OCI-LY7 (cell line): ENCODE data around the gene AR. TPM values are rescaled to one million over a fixed set of nuclear protein-coding genes. Genes with fewer than 3 reads are reported as not detected.
A peak's percentile ranks its signal among the peaks of the same experiment; 100 is the strongest.

Source experiments
- Bru-seq: library from RNA; stranded (reverse); fragments of 400-500 nt; gene quantifications from one replicate; lab custom pipeline; 2021; lab: Mats Ljungman, UMichigan
- BruChase-seq, 2 experiments: library from RNA; stranded (reverse); fragments of 400-500 nt; gene quantifications; one replicate each; lab custom pipeline; 2021; lab: Mats Ljungman, UMichigan
- BruUV-seq: library from RNA; stranded (reverse); fragments of 400-500 nt; replicated peaks from 2 replicates; lab custom pipeline; 2021; lab: Mats Ljungman, UMichigan
- CTCF ChIA-PET: fragments of 300-600 bp; sonication (Branson Sonifier 250); formaldehyde crosslinking; loops from one replicate; lab custom pipeline; 2022; ENCODE audit warnings: antibody characterized with exemption; ENCODE audit not compliant: unreplicated experiment; lab: Charles Lee
- POLR2A ChIA-PET: fragments of 300-600 bp; sonication (Branson Sonifier 250); formaldehyde crosslinking; loops from one replicate; lab custom pipeline; 2022; ENCODE audit warnings: antibody characterized with exemption; lab: Charles Lee
- DNase-seq: peaks from one replicate; pipeline ENCODE4 v3.0.0-alpha.2; 2015; ENCODE audit warnings: low spot score
- H2AFZ ChIP-seq: fragments of 200-600 bp; sonication (generic), shearing (Covaris generic); 2 replicates; pipeline ENCODE4 v1.6.1; 2014; ENCODE audit warnings: mild to moderate bottlenecking, antibody characterized with exemption, low read length, moderate library complexity
- H3K27ac ChIP-seq: fragments of 200-600 bp; sonication (generic); 2 replicates; pipeline ENCODE4 v1.5.1; 2014; ENCODE audit warnings: mixed run types, low read depth, mild to moderate bottlenecking, moderate library complexity, low read length, inconsistent platforms; ENCODE audit not compliant: poor library complexity, severe bottlenecking
- H3K36me3 ChIP-seq: fragments of 200-600 bp; sonication (generic); 2 replicates; pipeline ENCODE4 v1.6.1; 2014; ENCODE audit warnings: mild to moderate bottlenecking, antibody characterized with exemption, low read length, moderate library complexity, mixed read lengths; ENCODE audit not compliant: insufficient read depth
- H3K4me1 ChIP-seq: fragments of 200-600 bp; sonication (generic); 2 replicates; pipeline ENCODE4 v1.5.1; 2014; ENCODE audit warnings: mild to moderate bottlenecking, low read length; ENCODE audit not compliant: insufficient read depth, poor library complexity, severe bottlenecking
- H3K4me2 ChIP-seq: fragments of 200-600 bp; sonication (generic); 2 replicates; pipeline ENCODE4 v1.6.1; 2014; ENCODE audit warnings: mild to moderate bottlenecking, low read length
- H3K4me3 ChIP-seq: fragments of 200-600 bp; sonication (generic); 2 replicates; pipeline ENCODE4 v1.5.1; 2014; ENCODE audit warnings: mild to moderate bottlenecking, low read depth, low read length; ENCODE audit not compliant: poor library complexity, severe bottlenecking
- H3K79me2 ChIP-seq: fragments of 200-600 bp; sonication (generic); 2 replicates; pipeline ENCODE4 v1.6.1; 2016; ENCODE audit warnings: low read depth, mild to moderate bottlenecking, low read length, moderate library complexity, mixed read lengths; ENCODE audit not compliant: insufficient read depth
- H3K9me2 ChIP-seq: fragments of 200-600 bp; sonication (generic); 2 replicates; pipeline ENCODE4 v1.6.1; 2016; ENCODE audit warnings: mild to moderate bottlenecking, low read length, mixed read lengths; ENCODE audit not compliant: insufficient read depth
- H3K9me3 ChIP-seq: fragments of 200-600 bp; sonication (generic); 2 replicates; pipeline ENCODE4 v1.6.1; 2014; ENCODE audit warnings: mild to moderate bottlenecking, mixed run types, low read length, mixed read lengths
- H4K20me1 ChIP-seq: fragments of 200-600 bp; sonication (generic); 2 replicates; pipeline ENCODE4 v1.6.1; 2014; ENCODE audit warnings: mild to moderate bottlenecking, antibody characterized with exemption, low read length, moderate library complexity, mixed read lengths; ENCODE audit not compliant: insufficient read depth
- CTCF ChIP-seq: fragments of 200-600 bp; sonication (generic); conservative IDR thresholded peaks from 2 replicates; pipeline ENCODE4 v1.5.1; 2014; ENCODE audit warnings: mild to moderate bottlenecking, antibody characterized with exemption, low read length, moderate library complexity, mixed read lengths
- EZH2phosphoT487 ChIP-seq: fragments of 200-600 bp; sonication (generic); IDR thresholded peaks from 2 replicates; pipeline ENCODE4 v1.6.1; 2018; ENCODE audit warnings: low read depth, borderline replicate concordance, mild to moderate bottlenecking, mixed run types, antibody characterized with exemption, low read length, moderate library complexity, mixed read lengths
- intact Hi-C: fragments of 100-400 bp; cut with micrococcal nuclease; formaldehyde crosslinking; loops from one replicate; pipeline ENCODE4 v1.10.0; 2022; ENCODE audit not compliant: unreplicated experiment
- long read RNA-seq: library from polyadenylated mRNA; stranded (forward); transcript quantifications from one replicate; pipeline ENCODE4 v2.0.0, GENCODE V29; 2022
- total RNA-seq, 2 experiments: library from RNA; depleted of rRNA in 1 of 2; stranded (reverse); fragments of >200 nt in 1 of 2; shearing (Covaris generic) in 1 of 2; gene quantifications; 2 replicates each; pipeline ENCODE4 v1.2.3, GENCODE V29; 2014 to 2022

AR gene
- total RNA-seq (2014; rRNA removed; shearing (Covaris generic)) (not detected in 2 replicates), total RNA-seq (2022) (not detected in 2 replicates), Bru-seq, nascent RNA (percentile 1 among the genes with signal in this experiment), BruChase-seq, experiment 1, labeled RNA remaining after a 6-hour chase (percentile 1 among the genes with signal in this experiment), BruChase-seq, experiment 2, labeled RNA remaining after a 2-hour chase (percentile 4 among the genes with signal in this experiment)
- long read RNA-seq = 0 reads

DNA sequence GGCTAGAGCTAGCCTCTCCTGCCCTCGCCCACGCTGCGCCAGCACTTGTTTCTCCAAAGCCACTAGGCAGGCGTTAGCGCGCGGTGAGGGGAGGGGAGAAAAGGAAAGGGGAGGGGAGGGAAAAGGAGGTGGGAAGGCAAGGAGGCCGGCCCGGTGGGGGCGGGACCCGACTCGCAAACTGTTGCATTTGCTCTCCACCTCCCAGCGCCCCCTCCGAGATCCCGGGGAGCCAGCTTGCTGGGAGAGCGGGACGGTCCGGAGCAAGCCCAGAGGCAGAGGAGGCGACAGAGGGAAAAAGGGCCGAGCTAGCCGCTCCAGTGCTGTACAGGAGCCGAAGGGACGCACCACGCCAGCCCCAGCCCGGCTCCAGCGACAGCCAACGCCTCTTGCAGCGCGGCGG lies at the start of gene AR:
Gene AR (plus strand): TSS at position 204 of the 400 bp plus-strand sequence. CDS start 1,126 bp downstream, outside the sequence.
- no peak for TF ChIP-seq CTCF
- TF ChIP-seq EZH2phosphoT487 = no peak
- Histone ChIP-seq H3K9me3 (no peaks in the 10 kb centered on the region), H3K79me2 (no peaks in the 10 kb centered on the region), H3K4me3 (no peak within 1 kb of the TSS), H2AFZ (no peak within 1 kb of the TSS), H3K9me2 (no peaks in the 10 kb centered on the region), H4K20me1 (no peaks in the 10 kb centered on the region), H3K36me3 (no peaks in the 10 kb centered on the region), H3K4me2 (no peak within 1 kb of the TSS), H3K27ac (no peak within 1 kb of the TSS), H3K4me1 (no peaks in the 10 kb centered on the region)
- intact Hi-C loops = no loop called here
- CTCF ChIA-PET = no interaction called here
- POLR2A ChIA-PET = no interaction called here
- BruUV-seq = no TSS peak
- no peak for DNase-seq

GRCh38 chrX:67500617-67501016 lies 43.2 kb upstream of the AR start:
- no peaks in the 10 kb centered on the region for H3K9me2 ChIP-seq
- ChIA-PET POLR2A (no interaction called here), CTCF (no interaction called here)
- no peak overlapping the region for H3K4me3 ChIP-seq
- no TSS peak for BruUV-seq
- no peaks in the 10 kb centered on the region for H3K79me2 ChIP-seq
- H3K9me3 ChIP-seq = no peaks in the 10 kb centered on the region
- no peaks in the 10 kb centered on the region for H4K20me1 ChIP-seq
- no peaks in the 10 kb centered on the region for H3K4me1 ChIP-seq
- no peak overlapping the region for H3K27ac ChIP-seq
- no peak overlapping the region for H3K4me2 ChIP-seq
- TF ChIP-seq EZH2phosphoT487 (no peak), CTCF (no peak)
- DNase-seq = no peak
- intact Hi-C loops = no loop called here
- H3K36me3 ChIP-seq = no peaks in the 10 kb centered on the region
- H2AFZ ChIP-seq = no peak overlapping the region

GRCh38 chrX:67503004-67503403 lies 40.8 kb upstream of the AR start:
- no peaks in the 10 kb centered on the region for H3K79me2 ChIP-seq

More at GRCh38 chrX:67503004-67503403, 40.8 kb upstream of the AR start:
- H3K36me3 ChIP-seq = no peaks in the 10 kb centered on the region
- no peak overlapping the region for H3K4me3 ChIP-seq
- no peak overlapping the region for H2AFZ ChIP-seq
- H3K9me2 ChIP-seq = no peaks in the 10 kb centered on the region
- CTCF ChIA-PET = no interaction called here
- no peaks in the 10 kb centered on the region for H3K9me3 ChIP-seq
- TF ChIP-seq EZH2phosphoT487 (no peak), CTCF (no peak)
- BruUV-seq = no TSS peak
- H3K27ac ChIP-seq = no peak overlapping the region
- intact Hi-C loops = no loop called here
- POLR2A ChIA-PET = no interaction called here
- no peak for DNase-seq
- H4K20me1 ChIP-seq = no peaks in the 10 kb centered on the region
- no peak overlapping the region for H3K4me2 ChIP-seq
- no peaks in the 10 kb centered on the region for H3K4me1 ChIP-seq
